OCI-LY7 (cell line): ENCODE measurements around the gene ANKH. TPM values are rescaled to one million over a fixed set of nuclear protein-coding genes. Genes with fewer than 3 reads are reported as not detected.

ENCODE experiments used
- BruUV-seq: library from RNA; stranded (reverse); fragments of 400-500 nt; replicated peaks from 2 replicates; lab custom pipeline; 2021; lab: Mats Ljungman, UMichigan
- CTCF ChIA-PET: fragments of 300-600 bp; sonication (Branson Sonifier 250); formaldehyde crosslinking; loops from one replicate; lab custom pipeline; 2022; ENCODE audit warnings: antibody characterized with exemption; ENCODE audit not compliant: unreplicated experiment; lab: Charles Lee
- POLR2A ChIA-PET: fragments of 300-600 bp; sonication (Branson Sonifier 250); formaldehyde crosslinking; loops from one replicate; lab custom pipeline; 2022; ENCODE audit warnings: antibody characterized with exemption; lab: Charles Lee
- DNase-seq: peaks from one replicate; pipeline ENCODE4 v3.0.0-alpha.2; 2015; ENCODE audit warnings: low spot score
- H2AFZ ChIP-seq: fragments of 200-600 bp; sonication (generic), shearing (Covaris generic); 2 replicates; pipeline ENCODE4 v1.6.1; 2014; ENCODE audit warnings: mild to moderate bottlenecking, antibody characterized with exemption, low read length, moderate library complexity
- H3K27ac ChIP-seq: fragments of 200-600 bp; sonication (generic); 2 replicates; pipeline ENCODE4 v1.5.1; 2014; ENCODE audit warnings: mixed run types, low read depth, mild to moderate bottlenecking, moderate library complexity, low read length, inconsistent platforms; ENCODE audit not compliant: poor library complexity, severe bottlenecking
- H3K36me3 ChIP-seq: fragments of 200-600 bp; sonication (generic); 2 replicates; pipeline ENCODE4 v1.6.1; 2014; ENCODE audit warnings: mild to moderate bottlenecking, antibody characterized with exemption, low read length, moderate library complexity, mixed read lengths; ENCODE audit not compliant: insufficient read depth
- H3K4me1 ChIP-seq: fragments of 200-600 bp; sonication (generic); 2 replicates; pipeline ENCODE4 v1.5.1; 2014; ENCODE audit warnings: mild to moderate bottlenecking, low read length; ENCODE audit not compliant: insufficient read depth, poor library complexity, severe bottlenecking
- H3K4me2 ChIP-seq: fragments of 200-600 bp; sonication (generic); 2 replicates; pipeline ENCODE4 v1.6.1; 2014; ENCODE audit warnings: mild to moderate bottlenecking, low read length
- H3K4me3 ChIP-seq: fragments of 200-600 bp; sonication (generic); 2 replicates; pipeline ENCODE4 v1.5.1; 2014; ENCODE audit warnings: mild to moderate bottlenecking, low read depth, low read length; ENCODE audit not compliant: poor library complexity, severe bottlenecking
- H3K79me2 ChIP-seq: fragments of 200-600 bp; sonication (generic); 2 replicates; pipeline ENCODE4 v1.6.1; 2016; ENCODE audit warnings: low read depth, mild to moderate bottlenecking, low read length, moderate library complexity, mixed read lengths; ENCODE audit not compliant: insufficient read depth
- H3K9me2 ChIP-seq: fragments of 200-600 bp; sonication (generic); 2 replicates; pipeline ENCODE4 v1.6.1; 2016; ENCODE audit warnings: mild to moderate bottlenecking, low read length, mixed read lengths; ENCODE audit not compliant: insufficient read depth
- H3K9me3 ChIP-seq: fragments of 200-600 bp; sonication (generic); 2 replicates; pipeline ENCODE4 v1.6.1; 2014; ENCODE audit warnings: mild to moderate bottlenecking, mixed run types, low read length, mixed read lengths
- H4K20me1 ChIP-seq: fragments of 200-600 bp; sonication (generic); 2 replicates; pipeline ENCODE4 v1.6.1; 2014; ENCODE audit warnings: mild to moderate bottlenecking, antibody characterized with exemption, low read length, moderate library complexity, mixed read lengths; ENCODE audit not compliant: insufficient read depth
- EZH2phosphoT487 ChIP-seq: fragments of 200-600 bp; sonication (generic); IDR thresholded peaks from 2 replicates; pipeline ENCODE4 v1.6.1; 2018; ENCODE audit warnings: low read depth, borderline replicate concordance, mild to moderate bottlenecking, mixed run types, antibody characterized with exemption, low read length, moderate library complexity, mixed read lengths
- intact Hi-C: fragments of 100-400 bp; cut with micrococcal nuclease; formaldehyde crosslinking; loops from one replicate; pipeline ENCODE4 v1.10.0; 2022; ENCODE audit not compliant: unreplicated experiment
- total RNA-seq, 2 experiments: library from RNA; depleted of rRNA in 1 of 2; stranded (reverse); fragments of >200 nt in 1 of 2; shearing (Covaris generic) in 1 of 2; gene quantifications; 2 replicates each; pipeline ENCODE4 v1.2.3, GENCODE V29; 2014 to 2022
- TF ChIP-seq, protein P1 (sequence below): fragments of 200-600 bp; sonication (generic); conservative IDR thresholded peaks from 2 replicates; pipeline ENCODE4 v1.5.1; 2014; ENCODE audit warnings: mild to moderate bottlenecking, antibody characterized with exemption, low read length, moderate library complexity, mixed read lengths

Gene ANKH
- total RNA-seq, 2 experiments from 2014 or later, result 23.1 to 80.4 TPM

DNA sequence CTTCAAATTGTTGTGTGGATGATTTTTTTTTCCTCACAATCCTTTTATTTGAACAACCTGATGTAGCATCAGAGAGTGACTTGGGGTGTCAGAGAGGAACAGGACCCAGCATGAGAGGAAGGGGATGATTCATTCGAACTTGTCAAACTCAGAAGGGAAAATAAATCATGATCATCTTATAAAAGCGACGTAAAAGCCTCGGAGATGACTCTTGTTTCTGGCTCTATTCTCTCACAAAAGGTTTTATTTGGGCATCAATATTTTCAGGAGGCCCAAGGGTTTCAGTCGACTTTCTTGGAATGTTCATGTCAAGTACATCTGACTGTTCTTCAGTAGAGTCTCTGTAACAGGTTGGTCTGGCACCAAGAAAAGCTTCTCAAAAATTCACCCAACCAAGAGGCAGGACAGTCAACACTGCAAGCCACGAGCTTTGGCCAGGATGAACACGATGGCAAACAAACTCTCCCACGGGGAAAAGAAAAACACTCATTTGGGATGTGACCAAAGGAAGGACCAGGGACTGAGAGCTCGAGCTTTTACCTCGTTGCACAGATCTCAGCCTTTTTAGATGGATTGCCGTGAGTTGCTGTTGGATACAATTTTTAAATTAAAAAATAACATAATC is 55.1 kb downstream of the ANKH start:
- H3K4me2 ChIP-seq, result no peak overlapping the region
- no peaks in the 10 kb centered on the region for H3K9me3 ChIP-seq
- H3K27ac ChIP-seq, result no peak overlapping the region
- CTCF ChIA-PET, result no interaction called here
- peaks cover 26% of the 10 kb centered on the region for H3K4me1 ChIP-seq
- no peaks in the 10 kb centered on the region; the same call in 1 of the 2 replicates for H3K36me3 ChIP-seq
- peaks cover 15% of the 10 kb centered on the region; the same call in 1 of the 2 replicates for H4K20me1 ChIP-seq
- H3K4me3 ChIP-seq, result no peak overlapping the region
- DNase-seq, result no peak
- no peak overlapping the region for H2AFZ ChIP-seq
- BruUV-seq, result no TSS peak
- intact Hi-C loops, result no loop called here
- TF ChIP-seq, protein P1, sequence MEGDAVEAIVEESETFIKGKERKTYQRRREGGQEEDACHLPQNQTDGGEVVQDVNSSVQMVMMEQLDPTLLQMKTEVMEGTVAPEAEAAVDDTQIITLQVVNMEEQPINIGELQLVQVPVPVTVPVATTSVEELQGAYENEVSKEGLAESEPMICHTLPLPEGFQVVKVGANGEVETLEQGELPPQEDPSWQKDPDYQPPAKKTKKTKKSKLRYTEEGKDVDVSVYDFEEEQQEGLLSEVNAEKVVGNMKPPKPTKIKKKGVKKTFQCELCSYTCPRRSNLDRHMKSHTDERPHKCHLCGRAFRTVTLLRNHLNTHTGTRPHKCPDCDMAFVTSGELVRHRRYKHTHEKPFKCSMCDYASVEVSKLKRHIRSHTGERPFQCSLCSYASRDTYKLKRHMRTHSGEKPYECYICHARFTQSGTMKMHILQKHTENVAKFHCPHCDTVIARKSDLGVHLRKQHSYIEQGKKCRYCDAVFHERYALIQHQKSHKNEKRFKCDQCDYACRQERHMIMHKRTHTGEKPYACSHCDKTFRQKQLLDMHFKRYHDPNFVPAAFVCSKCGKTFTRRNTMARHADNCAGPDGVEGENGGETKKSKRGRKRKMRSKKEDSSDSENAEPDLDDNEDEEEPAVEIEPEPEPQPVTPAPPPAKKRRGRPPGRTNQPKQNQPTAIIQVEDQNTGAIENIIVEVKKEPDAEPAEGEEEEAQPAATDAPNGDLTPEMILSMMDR, result no peak
- no peak for TF ChIP-seq EZH2phosphoT487
- POLR2A ChIA-PET, result interaction anchor here (1.0 kb wide), 1 partner anchor 10 kb away, joined by 5 read pairs; no protein-coding TSS in a partner anchor
- no peaks in the 10 kb centered on the region; the same call in 1 of the 2 replicates for H3K79me2 ChIP-seq
- H3K9me2 ChIP-seq, result no peaks in the 10 kb centered on the region

DNA sequence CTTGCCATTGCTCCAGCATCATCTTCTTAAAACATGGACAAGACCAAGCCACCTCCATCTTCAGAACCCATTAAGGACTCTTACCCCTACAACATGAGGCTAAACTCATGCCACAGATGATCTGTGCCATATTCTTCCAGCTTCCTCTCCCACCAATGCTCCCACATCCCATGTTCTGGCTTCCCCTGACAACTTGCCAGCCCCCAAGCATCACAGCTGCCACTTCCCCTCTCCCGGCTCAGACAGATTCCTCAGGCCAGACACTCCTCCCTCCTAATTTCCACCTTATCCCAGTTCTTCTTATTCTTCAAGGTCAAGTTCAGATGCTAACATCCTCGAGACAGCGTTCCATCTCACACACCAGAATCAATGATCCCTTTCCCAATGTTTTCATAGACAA is 57.8 kb downstream of the ANKH start:
- ChIA-PET POLR2A (no interaction called here), CTCF (no interaction called here)
- Histone ChIP-seq H3K36me3 (no peaks in the 10 kb centered on the region), H3K4me2 (no peak overlapping the region), H2AFZ (no peak overlapping the region), H4K20me1 (peaks cover 6% of the 10 kb centered on the region; the same call in 1 of the 2 replicates), H3K79me2 (no peaks in the 10 kb centered on the region; the same call in 1 of the 2 replicates), H3K4me1 (peaks cover 41% of the 10 kb centered on the region), H3K9me3 (no peaks in the 10 kb centered on the region), H3K9me2 (no peaks in the 10 kb centered on the region), H3K4me3 (no peak overlapping the region), H3K27ac (no peak overlapping the region)
- intact Hi-C loops, result no loop called here
- no TSS peak for BruUV-seq
- no peak for TF ChIP-seq EZH2phosphoT487
- TF ChIP-seq, protein P1, result no peak
- DNase-seq, result no peak

DNA sequence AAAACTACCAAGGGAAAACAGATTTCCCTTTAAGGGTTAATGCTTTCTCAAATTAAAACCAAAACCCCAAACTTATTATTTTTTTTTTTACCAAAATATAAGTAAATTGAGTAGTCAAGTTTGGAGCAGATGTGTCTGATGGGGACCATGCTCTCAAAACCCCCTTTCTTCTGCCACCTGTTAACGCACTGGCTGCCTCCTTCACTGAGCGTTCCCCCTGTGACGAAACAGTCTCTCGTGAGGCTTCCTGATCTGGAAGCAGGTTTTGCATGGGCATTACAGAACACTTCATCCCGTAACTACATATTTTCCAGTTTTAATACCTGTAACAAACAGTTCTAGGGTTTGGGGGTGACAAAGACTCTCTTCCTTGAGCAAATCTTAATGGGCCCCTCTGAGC is 59.4 kb downstream of the ANKH start:
- BruUV-seq, result no TSS peak
- intact Hi-C loops, result no loop called here
- H3K36me3 ChIP-seq, result no peaks in the 10 kb centered on the region
- H4K20me1 ChIP-seq, result peaks cover 5% of the 10 kb centered on the region; the same call in 1 of the 2 replicates
- no peak overlapping the region for H3K4me3 ChIP-seq
- H3K9me3 ChIP-seq, result no peaks in the 10 kb centered on the region
- peaks cover 40% of the 10 kb centered on the region for H3K4me1 ChIP-seq
- peak overlapping the region; percentile 20 for H3K27ac ChIP-seq
- no peaks in the 10 kb centered on the region; the same call in 1 of the 2 replicates for H3K79me2 ChIP-seq
- no peaks in the 10 kb centered on the region for H3K9me2 ChIP-seq
- H2AFZ ChIP-seq, result no peak overlapping the region
- no peak for TF ChIP-seq EZH2phosphoT487
- TF ChIP-seq, protein P1, result no peak
- POLR2A ChIA-PET, result no interaction called here
- CTCF ChIA-PET, result no interaction called here
- H3K4me2 ChIP-seq, result peak overlapping the region; percentile 70
- peak; percentile 16 for DNase-seq
